IMR-90 (cell line): ENCODE measurements around the gene C9orf152.

Source experiments
- MAFK ChIP-seq: IDR thresholded peaks from 2 replicates; pipeline ENCODE4 v1.6.1; 2012; ENCODE audit warnings: low read depth, low read length, improper control_type of control experiment
- RAD21 ChIP-seq: IDR thresholded peaks from 2 replicates; pipeline ENCODE4 v1.6.1; 2012; ENCODE audit warnings: low read length, improper control_type of control experiment

DNA sequence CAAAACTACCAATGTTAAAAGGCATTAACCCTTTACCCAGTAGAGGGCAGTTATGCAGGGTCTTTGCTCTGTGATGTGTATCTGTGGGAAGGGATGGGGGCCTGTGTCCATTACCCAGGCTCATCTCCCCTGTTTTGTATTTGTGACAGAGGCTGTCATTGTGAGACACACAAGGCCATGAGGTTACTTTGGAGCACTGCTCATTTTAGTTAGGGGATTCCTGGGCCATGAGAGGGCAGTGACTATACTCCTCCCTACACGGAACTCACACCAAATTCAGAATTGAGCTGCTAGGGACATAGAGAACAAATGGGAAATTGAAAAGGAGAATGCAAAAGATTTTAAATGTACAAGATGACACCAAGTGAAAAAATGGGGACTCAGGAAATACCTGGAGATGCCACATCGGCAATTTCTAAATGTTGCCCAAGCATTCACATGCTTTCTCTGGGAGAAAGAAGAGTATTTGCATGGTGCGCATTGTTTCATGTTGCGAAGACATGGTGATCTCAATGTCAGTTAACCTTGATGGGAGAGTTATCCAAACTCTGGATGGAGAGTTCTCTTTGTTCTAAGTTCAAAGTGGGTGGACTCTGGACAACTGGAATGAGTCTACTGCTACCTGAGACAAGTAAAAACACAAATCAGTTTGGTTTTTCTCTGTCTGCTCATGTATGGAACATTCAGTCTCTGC, 32.5 kb downstream of the C9orf152 start:
- TF ChIP-seq RAD21 (no peak), MAFK (peak; percentile 46)
